ENCODE measurements around the gene MCUR1. TPM values are rescaled to one million over a fixed set of nuclear protein-coding genes. Genes with fewer than 3 reads are reported as not detected.
A peak's percentile ranks its signal among the peaks of the same experiment; 100 is the strongest.

The MCUR1 gene
- total and polyA plus RNA-seq, 2 of the 13 experiments (the other 11 are each of a cell fraction or from before 2014, with no cell fraction given), result 8.0 to 29.6 TPM

- peak; percentile 32; the same call in 1 of the 2 replicates for TF ChIP-seq NAIF1 (CRISPR knock-in tag; IDR thresholded peaks at IDR 0.05; ENCODE audit: borderline replicate concordance)
- no peak for TF ChIP-seq ZMAT5 (CRISPR knock-in tag; IDR thresholded peaks at IDR 0.05; ENCODE audit: borderline replicate concordance, low read depth)
- TF ChIP-seq AHDC1 (CRISPR knock-in tag; IDR thresholded peaks at IDR 0.05; ENCODE audit: borderline replicate concordance), result 0 out of 2 replicates have a peak, but pooled peaks have one; percentile 10
- TF ChIP-seq ZIK1 (CRISPR knock-in tag; IDR thresholded peaks at IDR 0.05; ENCODE audit: borderline replicate concordance, low read depth), result peak; percentile 87; the same call in 1 of the 2 replicates
- no peak for TF ChIP-seq MZF1 (CRISPR knock-in tag; IDR thresholded peaks at IDR 0.05; ENCODE audit: borderline replicate concordance)
- TF ChIP-seq REPIN1 (CRISPR knock-in tag; IDR thresholded peaks at IDR 0.05; ENCODE audit: borderline replicate concordance, low read depth), result no peak
- 0 out of 2 replicates have a peak, but pooled peaks have one; percentile 21 for TF ChIP-seq MEIS1 (CRISPR knock-in tag; IDR thresholded peaks at IDR 0.05; ENCODE audit: borderline replicate concordance)
- 0 out of 2 replicates have a peak, but pooled peaks have one; percentile 57 for TF ChIP-seq CENPBD1 (CRISPR knock-in tag; IDR thresholded peaks at IDR 0.05; ENCODE audit: borderline replicate concordance, low read depth)
- peak; percentile 95 for TF ChIP-seq GLI4 (CRISPR knock-in tag; IDR thresholded peaks at IDR 0.05; ENCODE audit: borderline replicate concordance)
- TF ChIP-seq NFAT5 (CRISPR knock-in tag; IDR thresholded peaks at IDR 0.05), result no peak
- TF ChIP-seq, protein P1, sequence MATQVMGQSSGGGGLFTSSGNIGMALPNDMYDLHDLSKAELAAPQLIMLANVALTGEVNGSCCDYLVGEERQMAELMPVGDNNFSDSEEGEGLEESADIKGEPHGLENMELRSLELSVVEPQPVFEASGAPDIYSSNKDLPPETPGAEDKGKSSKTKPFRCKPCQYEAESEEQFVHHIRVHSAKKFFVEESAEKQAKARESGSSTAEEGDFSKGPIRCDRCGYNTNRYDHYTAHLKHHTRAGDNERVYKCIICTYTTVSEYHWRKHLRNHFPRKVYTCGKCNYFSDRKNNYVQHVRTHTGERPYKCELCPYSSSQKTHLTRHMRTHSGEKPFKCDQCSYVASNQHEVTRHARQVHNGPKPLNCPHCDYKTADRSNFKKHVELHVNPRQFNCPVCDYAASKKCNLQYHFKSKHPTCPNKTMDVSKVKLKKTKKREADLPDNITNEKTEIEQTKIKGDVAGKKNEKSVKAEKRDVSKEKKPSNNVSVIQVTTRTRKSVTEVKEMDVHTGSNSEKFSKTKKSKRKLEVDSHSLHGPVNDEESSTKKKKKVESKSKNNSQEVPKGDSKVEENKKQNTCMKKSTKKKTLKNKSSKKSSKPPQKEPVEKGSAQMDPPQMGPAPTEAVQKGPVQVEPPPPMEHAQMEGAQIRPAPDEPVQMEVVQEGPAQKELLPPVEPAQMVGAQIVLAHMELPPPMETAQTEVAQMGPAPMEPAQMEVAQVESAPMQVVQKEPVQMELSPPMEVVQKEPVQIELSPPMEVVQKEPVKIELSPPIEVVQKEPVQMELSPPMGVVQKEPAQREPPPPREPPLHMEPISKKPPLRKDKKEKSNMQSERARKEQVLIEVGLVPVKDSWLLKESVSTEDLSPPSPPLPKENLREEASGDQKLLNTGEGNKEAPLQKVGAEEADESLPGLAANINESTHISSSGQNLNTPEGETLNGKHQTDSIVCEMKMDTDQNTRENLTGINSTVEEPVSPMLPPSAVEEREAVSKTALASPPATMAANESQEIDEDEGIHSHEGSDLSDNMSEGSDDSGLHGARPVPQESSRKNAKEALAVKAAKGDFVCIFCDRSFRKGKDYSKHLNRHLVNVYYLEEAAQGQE (IDR thresholded peaks at IDR 0.05; ENCODE audit: borderline replicate concordance in 1 of 2, low read depth in 1 of 2, low read length in 2 of 2), result no peak
These were observed 659 bp downstream of the MCUR1 start (continued) for GRCh38 chr6:13813621-13814175.

Measured in HepG2 (cell line).